Subcutaneous adipose tissue (tissue), 4 donors: ENCODE results near the gene EBLN1. TPM values are rescaled to one million over a fixed set of nuclear protein-coding genes. Genes with fewer than 3 reads are reported as not detected.

Experiments
- total RNA-seq, 4 donors: library from RNA; depleted of rRNA; stranded (reverse); fragments of >200 nt; gene quantifications; one replicate each; pipeline ENCODE4 v1.1.0, GENCODE V29; 2016
- TF ChIP-seq, protein P1 (sequence below): fragments of 450-650 bp; IDR thresholded peaks from one replicate; pipeline ENCODE4 v1.5.1; 2016; ENCODE audit warnings: low read depth, mild to moderate bottlenecking, control low read depth, antibody characterized with exemption, moderate library complexity

The EBLN1 gene
- total RNA-seq, 4 donors from 2014 or later = not detected

GRCh38 chr10:22252224-22252800 lies 34.5 kb upstream of the EBLN1 start:
- TF ChIP-seq, protein P1, sequence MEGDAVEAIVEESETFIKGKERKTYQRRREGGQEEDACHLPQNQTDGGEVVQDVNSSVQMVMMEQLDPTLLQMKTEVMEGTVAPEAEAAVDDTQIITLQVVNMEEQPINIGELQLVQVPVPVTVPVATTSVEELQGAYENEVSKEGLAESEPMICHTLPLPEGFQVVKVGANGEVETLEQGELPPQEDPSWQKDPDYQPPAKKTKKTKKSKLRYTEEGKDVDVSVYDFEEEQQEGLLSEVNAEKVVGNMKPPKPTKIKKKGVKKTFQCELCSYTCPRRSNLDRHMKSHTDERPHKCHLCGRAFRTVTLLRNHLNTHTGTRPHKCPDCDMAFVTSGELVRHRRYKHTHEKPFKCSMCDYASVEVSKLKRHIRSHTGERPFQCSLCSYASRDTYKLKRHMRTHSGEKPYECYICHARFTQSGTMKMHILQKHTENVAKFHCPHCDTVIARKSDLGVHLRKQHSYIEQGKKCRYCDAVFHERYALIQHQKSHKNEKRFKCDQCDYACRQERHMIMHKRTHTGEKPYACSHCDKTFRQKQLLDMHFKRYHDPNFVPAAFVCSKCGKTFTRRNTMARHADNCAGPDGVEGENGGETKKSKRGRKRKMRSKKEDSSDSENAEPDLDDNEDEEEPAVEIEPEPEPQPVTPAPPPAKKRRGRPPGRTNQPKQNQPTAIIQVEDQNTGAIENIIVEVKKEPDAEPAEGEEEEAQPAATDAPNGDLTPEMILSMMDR = no peak

GRCh38 chr10:22251751-22252223 lies 34.0 kb upstream of the EBLN1 start:
- TF ChIP-seq, protein P1 = no peak

- TF ChIP-seq, protein P1 = no peak
Observed at GRCh38 chr10:22250897-22251660, 33.3 kb upstream of the EBLN1 start.

- TF ChIP-seq, protein P1 = no peak
Observed at GRCh38 chr10:22247636-22248035, 29.8 kb upstream of the EBLN1 start.

GRCh38 chr10:22246680-22247391 lies 29.0 kb upstream of the EBLN1 start:
- TF ChIP-seq, protein P1 = no peak

DNA sequence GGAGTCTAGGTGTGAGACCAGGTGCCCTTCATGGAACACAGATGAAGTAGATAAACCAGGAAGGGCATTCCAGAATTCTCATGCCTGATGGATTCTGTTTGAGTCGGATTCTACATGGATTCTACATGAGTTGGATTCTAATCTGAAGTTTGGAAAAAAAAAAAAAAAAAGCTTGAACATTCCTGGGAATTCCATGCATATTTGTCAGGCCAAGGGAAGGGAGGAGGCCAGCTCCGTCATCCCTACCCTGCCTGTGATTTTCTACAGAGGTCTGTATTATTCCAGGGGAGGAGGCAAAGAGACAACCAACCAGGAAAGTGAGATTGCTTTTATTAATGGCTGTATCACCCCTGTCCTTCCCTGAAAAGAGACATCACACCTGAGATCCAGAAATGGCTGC lies 27.8 kb upstream of the EBLN1 start:
- TF ChIP-seq, protein P1 = no peak

- TF ChIP-seq, protein P1 = no peak
Observed at GRCh38 chr10:22244855-22245254, 27.0 kb upstream of the EBLN1 start.
